ENCODE data around the gene SLC35E3.

Gene SLC35E3

GRCh38 chr12:68745904-68746571, at the start of gene SLC35E3:
Gene SLC35E3 (plus strand): TSS chr12:68746176. CDS start chr12:68746378, 202 bp downstream.
- DNase-seq: peak; percentile 72

GRCh38 chr12:68699486-68699885, 46.5 kb upstream of the SLC35E3 start:
- no peak for DNase-seq

- no peak for DNase-seq
Measured at GRCh38 chr12:68727776-68728175, 18.2 kb upstream of the SLC35E3 start.

DNA sequence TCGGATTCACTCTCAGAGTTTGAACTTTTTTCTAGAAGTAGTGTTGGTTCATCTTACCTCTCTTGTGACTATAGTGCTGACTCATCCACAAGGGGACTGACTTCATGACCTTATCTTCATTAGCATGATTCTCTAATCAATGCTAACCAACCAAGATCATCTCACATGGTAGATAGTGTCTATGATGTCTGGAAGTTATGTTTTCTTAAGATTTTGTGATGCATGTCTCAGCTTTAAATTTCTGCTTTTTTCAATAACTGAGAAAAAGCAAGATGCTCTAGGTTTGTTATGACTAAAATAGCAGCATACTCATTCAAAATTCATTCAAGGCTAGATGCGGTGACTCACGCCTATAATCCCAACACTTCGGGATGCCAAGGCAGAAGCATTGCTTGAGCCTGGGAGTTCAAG, 12.3 kb upstream of the SLC35E3 start:
- no peak for DNase-seq

GRCh38 chr12:68739891-68740290, 6.1 kb upstream of the SLC35E3 start:
- DNase-seq: no peak

GRCh38 chr12:68743356-68743755, 2.6 kb upstream of the SLC35E3 start:
- no peak for DNase-seq

GRCh38 chr12:68745376-68745903, 536 bp upstream of the SLC35E3 start:
- no peak for DNase-seq

DNA sequence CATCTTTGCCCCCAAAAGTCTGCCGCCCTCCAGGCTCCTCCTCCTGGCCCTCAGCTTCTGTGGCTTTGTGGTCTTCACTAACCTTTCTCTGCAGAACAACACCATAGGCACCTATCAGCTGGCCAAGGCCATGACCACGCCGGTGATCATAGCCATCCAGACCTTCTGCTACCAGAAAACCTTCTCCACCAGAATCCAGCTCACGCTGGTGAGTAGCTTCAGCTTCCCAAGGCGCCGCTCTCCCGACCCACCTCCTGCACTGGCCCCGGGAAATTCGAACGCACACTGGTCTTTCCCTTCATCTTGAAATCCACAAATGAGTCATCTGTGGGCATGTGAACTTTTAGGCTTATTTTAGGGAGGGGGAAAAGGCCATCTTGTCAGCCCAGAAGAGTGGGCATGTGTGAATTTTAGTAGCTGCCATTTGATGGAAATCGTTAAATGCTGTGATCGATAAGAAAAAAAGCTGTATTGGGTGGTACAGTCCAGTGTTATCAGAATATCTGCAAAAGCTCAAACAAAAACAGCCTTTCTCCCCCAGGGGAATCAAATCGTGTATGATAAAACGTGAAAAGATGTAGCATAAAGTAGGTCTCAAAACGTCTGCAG, 700 bp downstream of the SLC35E3 start:
- DNase-seq: no peak

- no peak for DNase-seq
Measured at GRCh38 chr12:68749443-68749842, 3.5 kb downstream of the SLC35E3 start.

DNA sequence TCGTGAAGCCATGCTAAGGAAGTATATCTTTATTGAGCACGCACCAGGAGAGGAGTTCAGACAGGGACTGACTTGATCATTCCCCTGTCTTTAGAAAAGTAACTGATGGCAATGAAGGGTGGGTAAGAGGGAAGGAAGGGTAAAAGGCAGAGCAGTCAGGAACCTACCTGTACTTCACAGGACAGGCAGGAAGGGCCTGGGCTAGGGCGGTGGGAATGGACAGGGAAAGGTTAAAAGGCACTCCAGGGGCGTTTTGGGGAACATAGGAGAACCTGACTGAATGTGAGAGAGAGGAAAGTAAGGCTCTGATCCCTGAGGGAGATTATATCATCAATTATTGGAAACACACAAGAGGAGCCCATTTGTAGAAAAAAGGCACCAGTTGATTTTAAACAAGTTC, 3.9 kb downstream of the SLC35E3 start:
- no peak for DNase-seq

DNA sequence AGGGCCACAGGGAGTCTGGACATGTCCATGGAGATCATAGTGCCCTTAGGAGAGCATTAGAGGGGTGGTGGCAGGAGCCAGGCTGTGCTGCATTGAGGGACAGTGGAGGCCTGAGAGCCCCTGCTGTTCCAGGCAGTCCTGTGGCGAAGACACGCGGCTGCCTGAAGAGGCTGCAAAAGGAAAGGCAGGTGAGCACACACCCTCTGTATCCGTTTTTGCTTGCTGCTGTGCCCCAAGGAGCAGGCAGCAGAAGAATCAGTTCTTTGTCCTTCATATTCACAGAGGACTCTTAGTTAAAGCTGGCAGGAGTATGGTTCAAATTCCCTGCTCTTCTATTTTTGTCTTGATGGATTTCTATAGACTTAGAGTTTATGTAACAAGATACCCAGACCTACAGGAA, 4.5 kb downstream of the SLC35E3 start:
- no peak for DNase-seq

- no peak for DNase-seq
Measured at GRCh38 chr12:68755536-68756243, 9.7 kb downstream of the SLC35E3 start.

DNA sequence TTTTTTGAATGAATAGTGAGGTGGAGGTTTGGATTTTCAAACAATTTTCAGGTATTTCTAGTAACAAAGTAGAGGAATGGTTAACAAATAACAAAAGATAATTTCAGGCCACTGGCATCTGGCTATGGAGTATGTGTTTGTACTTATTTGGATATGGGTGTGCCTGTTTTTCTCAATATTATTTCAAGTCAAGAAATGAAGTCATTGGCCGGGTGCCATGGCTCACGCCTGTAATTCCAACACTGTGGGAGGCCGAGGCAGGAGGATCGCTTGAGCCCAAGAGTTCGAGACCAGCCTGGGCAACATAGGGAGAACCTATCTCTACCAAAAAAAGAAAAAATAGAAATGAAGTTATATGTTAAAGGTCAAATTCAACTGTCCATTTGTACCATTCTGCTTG, 13.9 kb downstream of the SLC35E3 start:
- DNase-seq: no peak

GRCh38 chr12:68760806-68761441, 14.9 kb downstream of the SLC35E3 start:
- no peak for DNase-seq

- DNase-seq: no peak
Measured at GRCh38 chr12:68761442-68761812, 15.5 kb downstream of the SLC35E3 start.

GRCh38 chr12:68761901-68762630, 16.1 kb downstream of the SLC35E3 start:
- no peak for DNase-seq

GRCh38 chr12:68762691-68763090, 16.7 kb downstream of the SLC35E3 start:
- DNase-seq: no peak

DNA sequence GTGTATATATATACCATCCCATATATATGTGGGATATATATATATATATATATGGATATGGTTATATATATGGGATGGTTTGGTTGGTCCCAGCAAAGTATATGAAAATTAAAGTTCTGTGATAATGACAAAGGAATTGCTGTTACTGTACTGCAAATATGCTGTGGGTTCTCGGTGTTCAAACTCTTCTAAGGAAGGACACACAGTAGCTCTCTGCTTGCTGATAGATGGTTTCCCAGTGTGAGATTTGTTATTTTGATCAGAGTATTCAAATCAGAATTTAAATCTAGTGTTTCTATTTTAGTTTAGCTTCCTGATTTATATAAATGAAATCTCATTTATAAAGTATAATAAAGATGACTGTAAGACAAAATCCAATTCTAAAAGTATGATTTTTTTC, 19.7 kb downstream of the SLC35E3 start:
- DNase-seq: no peak

DNA sequence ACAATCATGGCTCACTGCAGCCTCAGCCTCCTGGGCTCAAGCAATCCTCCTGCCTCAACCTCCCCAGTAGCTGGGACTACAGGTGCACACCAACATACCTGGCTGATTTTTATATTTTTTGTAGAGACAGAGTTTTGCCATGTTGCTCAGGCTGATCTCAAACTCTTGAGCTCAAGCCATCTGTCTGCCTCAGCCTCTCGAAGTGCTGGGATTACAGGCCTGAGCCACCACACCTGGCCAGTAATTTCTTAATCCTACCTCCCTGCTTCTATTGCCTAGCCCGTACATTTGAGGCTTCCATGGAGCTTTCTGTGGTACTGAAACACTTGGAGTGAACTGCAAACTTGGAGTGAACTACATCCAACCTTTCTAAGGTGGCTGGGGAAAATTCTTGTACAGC, 20.7 kb downstream of the SLC35E3 start:
- no peak for DNase-seq

- no peak for DNase-seq
Measured at GRCh38 chr12:68767191-68767590, 21.2 kb downstream of the SLC35E3 start.

DNA sequence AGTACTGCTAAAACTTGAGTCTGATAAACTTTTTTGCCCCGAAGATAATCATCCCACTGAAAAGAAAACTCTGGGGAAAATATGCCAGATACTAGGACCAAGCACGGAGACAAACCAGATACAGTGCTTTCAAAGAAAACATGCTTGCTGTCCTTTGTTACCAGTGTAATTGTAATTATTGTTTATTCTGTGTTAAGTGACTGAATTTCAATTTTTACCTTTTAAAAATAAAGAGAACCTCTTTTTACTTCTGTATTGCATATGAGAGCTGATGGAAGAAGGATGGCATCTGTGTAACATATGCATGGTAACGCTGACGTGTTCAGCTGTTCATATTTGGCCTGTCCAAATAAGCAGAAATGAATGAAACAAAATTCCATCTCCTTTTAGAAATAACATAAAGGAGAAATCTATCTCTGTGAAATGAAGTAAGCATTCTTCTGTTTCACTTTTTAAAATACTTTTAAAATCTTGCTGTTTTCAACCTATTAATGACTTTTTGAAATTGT, 22.5 kb downstream of the SLC35E3 start:
- DNase-seq: no peak

DNA sequence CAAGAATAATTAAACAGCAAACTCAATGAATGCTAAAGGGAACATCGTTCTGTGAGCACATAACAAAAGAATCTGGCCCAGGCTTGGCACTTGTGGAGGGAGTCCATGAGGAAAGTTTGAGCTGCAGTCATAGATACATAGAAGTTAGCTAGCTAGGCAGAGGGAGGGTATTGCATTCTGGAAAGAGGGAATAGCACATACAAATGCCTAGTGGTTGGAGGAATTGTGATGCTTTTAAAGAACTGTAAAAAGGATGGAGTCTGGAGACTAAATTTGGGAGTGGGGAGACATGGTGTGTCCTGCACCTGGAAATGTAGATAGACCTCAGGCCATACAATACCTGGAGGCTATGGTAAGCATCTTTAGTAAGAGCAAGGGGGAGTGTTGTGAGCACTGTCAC, 24.0 kb downstream of the SLC35E3 start:
- DNase-seq: no peak

All from NCI-H1436 treated with DMSO at 0.1 percent for 48 hours (cell line).